ENCODE results near the gene TTLL1. TPM values are rescaled to one million over a fixed set of nuclear protein-coding genes. Genes with fewer than 3 reads are reported as not detected.

TTLL1 gene
- polyA plus RNA-seq, 1 donor (not counting 4 experiments of a cell fraction or from before 2014, with no cell fraction given), result 3.5 TPM

DNA sequence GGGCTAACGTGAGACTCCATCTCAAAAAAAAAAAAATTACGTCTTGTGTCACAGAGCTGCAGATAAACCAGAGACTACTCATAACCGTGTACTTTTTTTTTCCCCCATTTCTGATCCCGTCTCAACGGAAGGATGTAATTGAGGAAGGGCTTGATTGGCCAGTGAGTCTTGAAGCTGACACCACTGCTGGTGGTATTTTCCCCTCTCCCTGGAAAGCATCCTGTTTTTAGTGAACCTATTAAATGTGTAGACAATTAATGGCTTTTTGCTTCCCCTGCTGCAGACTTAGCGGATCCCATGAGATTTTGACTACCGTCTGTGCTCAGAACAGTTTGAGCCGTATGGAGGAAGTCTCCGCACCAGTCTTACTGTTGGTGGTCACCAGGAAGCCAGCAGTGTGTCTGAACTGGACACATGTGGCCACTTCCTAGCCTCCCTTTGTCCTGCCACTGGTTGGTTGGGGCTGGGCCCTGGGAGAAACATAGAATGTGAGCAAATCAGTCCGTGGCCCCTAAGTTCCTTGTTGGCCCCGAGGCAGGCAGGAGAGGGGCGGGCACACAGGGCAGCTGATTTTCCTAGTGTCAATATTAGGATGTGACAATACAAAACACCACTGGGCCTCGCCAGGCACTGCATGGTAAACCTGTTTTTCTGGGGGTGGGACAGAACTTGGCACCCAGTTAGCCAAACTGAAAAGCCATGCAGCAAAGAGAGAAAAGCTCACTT is 24.5 kb upstream of the TTLL1 start:
- TF ChIP-seq, protein P1, sequence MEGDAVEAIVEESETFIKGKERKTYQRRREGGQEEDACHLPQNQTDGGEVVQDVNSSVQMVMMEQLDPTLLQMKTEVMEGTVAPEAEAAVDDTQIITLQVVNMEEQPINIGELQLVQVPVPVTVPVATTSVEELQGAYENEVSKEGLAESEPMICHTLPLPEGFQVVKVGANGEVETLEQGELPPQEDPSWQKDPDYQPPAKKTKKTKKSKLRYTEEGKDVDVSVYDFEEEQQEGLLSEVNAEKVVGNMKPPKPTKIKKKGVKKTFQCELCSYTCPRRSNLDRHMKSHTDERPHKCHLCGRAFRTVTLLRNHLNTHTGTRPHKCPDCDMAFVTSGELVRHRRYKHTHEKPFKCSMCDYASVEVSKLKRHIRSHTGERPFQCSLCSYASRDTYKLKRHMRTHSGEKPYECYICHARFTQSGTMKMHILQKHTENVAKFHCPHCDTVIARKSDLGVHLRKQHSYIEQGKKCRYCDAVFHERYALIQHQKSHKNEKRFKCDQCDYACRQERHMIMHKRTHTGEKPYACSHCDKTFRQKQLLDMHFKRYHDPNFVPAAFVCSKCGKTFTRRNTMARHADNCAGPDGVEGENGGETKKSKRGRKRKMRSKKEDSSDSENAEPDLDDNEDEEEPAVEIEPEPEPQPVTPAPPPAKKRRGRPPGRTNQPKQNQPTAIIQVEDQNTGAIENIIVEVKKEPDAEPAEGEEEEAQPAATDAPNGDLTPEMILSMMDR (optimal IDR thresholded peaks at IDR 0.05 in 1 of 3, IDR thresholded peaks at IDR 0.05 in 1 of 3, conservative IDR thresholded peaks at IDR 0.05 in 1 of 3; ENCODE audit: extremely low read depth in 1 of 3, insufficient read depth in 2 of 3, low read length in 3 of 3), result no peak
- H4K20me1 ChIP-seq (ENCODE audit: control insufficient read depth, extremely low read depth, insufficient read depth, low read length), result no peaks in the 10 kb centered on the region
- H3K27ac ChIP-seq (ENCODE audit: control insufficient read depth, insufficient read depth, low read length), result no peak overlapping the region
- H3K4me1 ChIP-seq (ENCODE audit: control insufficient read depth, extremely low read depth, insufficient read depth, low read length), result peaks cover 9% of the 10 kb centered on the region
- H3K9me3 ChIP-seq (ENCODE audit: control insufficient read depth, low read depth, low read length), result no peaks in the 10 kb centered on the region
- H3K36me3 ChIP-seq (ENCODE audit: control insufficient read depth in 2 of 2, extremely low read depth in 1 of 2, insufficient read depth in 2 of 2, low read length in 2 of 2), result no peaks in the 10 kb centered on the region
- FAIRE-seq (no peak), DNase-seq (ENCODE audit: low read depth, low spot score) (no peak)
- peaks cover 6% of the 10 kb centered on the region for H3K27me3 ChIP-seq (ENCODE audit: control insufficient read depth, extremely low read depth, insufficient read depth, low read length)
- H3K9ac ChIP-seq (ENCODE audit: control insufficient read depth, extremely low read depth, insufficient read depth, low read length), result no peak overlapping the region
- dilution Hi-C loops (cut with MboI; ENCODE audit: extremely low pct_ligation_motif_present, low sequenced_read_pairs), result no loop called here
- H3K9me1 ChIP-seq (ENCODE audit: control insufficient read depth, extremely low read depth, insufficient read depth, low read length), result no peaks in the 10 kb centered on the region
- H3K4me3 ChIP-seq (ENCODE audit: control insufficient read depth in 2 of 3, extremely low read depth in 1 of 3, insufficient read depth in 2 of 3, low read depth in 1 of 3, low read length in 3 of 3), result no peak overlapping the region
- no peak overlapping the region for H3K4me2 ChIP-seq (ENCODE audit: control insufficient read depth, extremely low read depth, insufficient read depth, low read depth, low read length)
- peaks cover 4% of the 10 kb centered on the region for H3K79me2 ChIP-seq (ENCODE audit: control insufficient read depth, insufficient read depth, low read length)
- no peak overlapping the region for H2AFZ ChIP-seq (ENCODE audit: control insufficient read depth, low read length)

DNA sequence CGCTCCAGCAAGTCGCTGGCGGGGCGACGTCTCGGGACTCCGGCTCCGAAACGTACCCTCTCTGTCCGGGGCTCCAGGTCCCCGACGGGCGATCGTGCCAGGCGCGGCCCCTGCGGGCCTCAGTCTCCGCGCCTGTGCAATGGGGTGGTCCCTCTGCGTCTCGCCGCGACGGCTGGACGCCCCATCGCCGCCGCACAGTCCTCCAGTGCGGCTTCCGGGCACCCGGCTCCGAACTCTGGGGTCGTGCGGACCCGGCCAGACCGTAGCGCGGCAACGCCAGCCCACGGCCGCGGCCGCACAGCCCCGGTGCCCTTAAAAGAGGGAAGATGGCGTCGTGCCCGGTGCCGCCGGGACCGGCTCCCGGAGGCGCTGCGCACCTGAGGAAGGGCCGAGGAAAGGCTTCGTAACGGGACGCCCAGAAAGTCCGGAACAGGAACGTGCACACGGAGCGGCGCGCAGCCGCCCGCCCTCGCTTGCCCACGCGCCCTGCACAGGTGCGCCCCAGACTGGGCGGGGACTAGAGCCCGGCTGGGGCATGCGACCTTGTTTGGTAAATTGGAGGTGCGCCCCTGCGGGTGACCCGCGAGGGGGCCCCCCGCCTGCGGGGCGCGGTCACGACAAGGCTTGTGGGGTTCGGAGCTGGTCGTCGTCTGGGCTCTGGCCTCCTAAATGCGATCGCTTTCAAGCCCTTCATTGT is 21.9 kb upstream of the TTLL1 start:
- Histone ChIP-seq H2AFZ (ENCODE audit: control insufficient read depth, low read length) (peak overlapping the region; percentile 81), H3K27ac (ENCODE audit: control insufficient read depth, insufficient read depth, low read length) (no peak overlapping the region), H3K79me2 (ENCODE audit: control insufficient read depth, insufficient read depth, low read length) (no peaks in the 10 kb centered on the region), H3K4me2 (ENCODE audit: control insufficient read depth, extremely low read depth, insufficient read depth, low read depth, low read length) (peak overlapping the region; percentile 91), H3K9me3 (ENCODE audit: control insufficient read depth, low read depth, low read length) (no peaks in the 10 kb centered on the region), H3K4me1 (ENCODE audit: control insufficient read depth, extremely low read depth, insufficient read depth, low read length) (peaks cover 9% of the 10 kb centered on the region), H3K36me3 (ENCODE audit: control insufficient read depth in 2 of 2, extremely low read depth in 1 of 2, insufficient read depth in 2 of 2, low read length in 2 of 2) (no peaks in the 10 kb centered on the region), H3K27me3 (ENCODE audit: control insufficient read depth, extremely low read depth, insufficient read depth, low read length) (peaks cover 6% of the 10 kb centered on the region), H3K4me3 (ENCODE audit: control insufficient read depth in 2 of 3, extremely low read depth in 1 of 3, insufficient read depth in 2 of 3, low read depth in 1 of 3, low read length in 3 of 3) (peak overlapping the region; percentile 69 to 70 (median 70)), H3K9ac (ENCODE audit: control insufficient read depth, extremely low read depth, insufficient read depth, low read length) (peak overlapping the region; percentile 77), H3K9me1 (ENCODE audit: control insufficient read depth, extremely low read depth, insufficient read depth, low read length) (no peaks in the 10 kb centered on the region), H4K20me1 (ENCODE audit: control insufficient read depth, extremely low read depth, insufficient read depth, low read length) (no peaks in the 10 kb centered on the region)
- no peak for FAIRE-seq
- dilution Hi-C loops (cut with MboI; ENCODE audit: extremely low pct_ligation_motif_present, low sequenced_read_pairs), result no loop called here
- no peak for DNase-seq (ENCODE audit: low read depth, low spot score)
- TF ChIP-seq, protein P1 (optimal IDR thresholded peaks at IDR 0.05 in 1 of 3, IDR thresholded peaks at IDR 0.05 in 1 of 3, conservative IDR thresholded peaks at IDR 0.05 in 1 of 3; ENCODE audit: extremely low read depth in 1 of 3, insufficient read depth in 2 of 3, low read length in 3 of 3), result peak in 1 of 3 experiments; percentile 17
- TF ChIP-seq EZH2 (IDR thresholded peaks at IDR 0.05; ENCODE audit: low read length), result no peak
